B cell (primary cell): ENCODE data around the gene FYB2. TPM values are rescaled to one million over a fixed set of nuclear protein-coding genes. Genes with fewer than 3 reads are reported as not detected.

Source experiments
- ATAC-seq: fragments of 200-7000 bp; cut with Tn5 transposase; one replicate; pipeline ENCODE4 v1.10.0; 2021; ENCODE audit warnings: low read depth, mild to moderate bottlenecking, moderate number of reproducible peaks, moderate library complexity
- CTCF ChIA-PET: fragments of 350-600 bp; sonication (Branson Sonifier 250); formaldehyde crosslinking; loops from one replicate; lab custom pipeline; 2021; ENCODE audit warnings: antibody characterized with exemption, inconsistent platforms; lab: Charles Lee
- POLR2A ChIA-PET: fragments of 350-600 bp; sonication (Branson Sonifier 250); formaldehyde crosslinking; loops from one replicate; lab custom pipeline; 2021; ENCODE audit warnings: antibody characterized with exemption; lab: Charles Lee
- DNase-seq: peaks from one replicate; pipeline ENCODE4 v3.0.0; 2013
- H2AFZ ChIP-seq: 2 replicates; pipeline ENCODE4 v1.6.1; 2012; ENCODE audit warnings: mild to moderate bottlenecking, low read depth, low read length; ENCODE audit not compliant: insufficient read depth, poor library complexity, severe bottlenecking
- H3K27ac ChIP-seq, 2 donors: 1 replicate in 1 of 2; 2 replicates in 1 of 2; pipeline ENCODE4 v1.5.1; 2012 to 2013; ENCODE audit warnings: low read length in 2 of 2, mild to moderate bottlenecking in 2 of 2, moderate library complexity in 1 of 2
- H3K27me3 ChIP-seq, 4 experiments: fragments of 200-600 bp in 1 of 4; sonication (generic) in 1 of 4; replicated peaks in 1 of 4; 1 replicate in 2 of 4; 2 replicates in 2 of 4; pipeline versions ENCODE4 v1.6.1 to v1.7.0; 2013 to 2016; ENCODE audit warnings: low read length in 3 of 4, mild to moderate bottlenecking in 2 of 4, mixed read lengths in 1 of 4, moderate library complexity in 1 of 4; ENCODE audit not compliant: insufficient read depth in 4 of 4, control insufficient read depth in 3 of 4; ENCODE audit errors: control extremely low read depth in 1 of 4
- H3K36me3 ChIP-seq, 2 experiments: replicated peaks in 1 of 2; 1 replicate in 1 of 2; 2 replicates in 1 of 2; pipeline versions ENCODE4 v1.6.1 to v1.7.1; 2013; ENCODE audit warnings: low read length in 1 of 2; ENCODE audit not compliant: insufficient read depth in 2 of 2, control insufficient read depth in 1 of 2; ENCODE audit errors: control extremely low read depth in 1 of 2, extremely low read depth in 1 of 2
- H3K4me1 ChIP-seq, 2 donors: fragments of 200-600 bp in 1 of 2; sonication (generic) in 1 of 2; 1 replicate in 1 of 2; 2 replicates in 1 of 2; pipeline versions ENCODE4 v1.5.1 to v1.6.1; 2013 to 2017; ENCODE audit warnings: low read length in 2 of 2; ENCODE audit not compliant: control insufficient read depth in 2 of 2, insufficient read depth in 2 of 2
- H3K4me2 ChIP-seq: replicated peaks from 2 replicates; pipeline ENCODE3; 2012; ENCODE audit warnings: mild to moderate bottlenecking, low read depth, low read length; ENCODE audit not compliant: poor library complexity, severe bottlenecking
- H3K4me3 ChIP-seq, 5 experiments: fragments of 200-600 bp in 1 of 5; sonication (generic) in 1 of 5; 1 replicate in 3 of 5; 2 replicates in 2 of 5; pipeline versions ENCODE4 v1.5.1 to v1.7.0; 2011 to 2016; ENCODE audit warnings: low read length in 4 of 5, mild to moderate bottlenecking in 4 of 5, low read depth in 2 of 5, control low read depth in 1 of 5, moderate library complexity in 1 of 5; ENCODE audit not compliant: insufficient read depth in 1 of 5; ENCODE audit errors: control extremely low read depth in 1 of 5, extremely low read depth in 1 of 5
- H3K79me2 ChIP-seq: fragments of 200-600 bp; sonication (generic); one replicate; pipeline ENCODE4 v1.6.0; 2016; ENCODE audit warnings: low read length; ENCODE audit not compliant: control insufficient read depth, insufficient read depth
- H3K9ac ChIP-seq: fragments of 200-600 bp; sonication (generic); 2 replicates; pipeline ENCODE4 v1.6.1; 2017; ENCODE audit warnings: mild to moderate bottlenecking, low read length, moderate library complexity
- H3K9me3 ChIP-seq, 3 donors: one replicate each; pipeline versions ENCODE4 v1.6.1 to v1.7.1; 2013; ENCODE audit warnings: low read length in 2 of 3; ENCODE audit not compliant: control insufficient read depth in 2 of 3, insufficient read depth in 1 of 3; ENCODE audit errors: control extremely low read depth in 1 of 3
- H4K20me1 ChIP-seq: 2 replicates; pipeline ENCODE4 v1.6.0; 2012; ENCODE audit warnings: mild to moderate bottlenecking, low read length; ENCODE audit not compliant: insufficient read depth, control insufficient read depth, poor library complexity, severe bottlenecking
- H3K27ac Mint-ChIP-seq: one replicate; pipeline ENCODE4 v1.8.0; 2021; ENCODE audit warnings: mixed read lengths
- H3K27me3 Mint-ChIP-seq: one replicate; pipeline ENCODE4 v1.8.0; 2021; ENCODE audit warnings: mixed read lengths
- H3K4me1 Mint-ChIP-seq: one replicate; pipeline ENCODE4 v1.8.0; 2021; ENCODE audit warnings: mixed read lengths
- H3K4me3 Mint-ChIP-seq: one replicate; pipeline ENCODE4 v1.8.0; 2021; ENCODE audit warnings: mixed read lengths
- H3K9me3 Mint-ChIP-seq: one replicate; pipeline ENCODE4 v1.8.0; 2022; ENCODE audit warnings: mixed read lengths; ENCODE audit not compliant: insufficient read depth
- EZH2 ChIP-seq: IDR thresholded peaks from 2 replicates; pipeline ENCODE4 v1.6.1; 2012; ENCODE audit warnings: borderline replicate concordance, low read depth, mild to moderate bottlenecking, moderate library complexity, low read length; ENCODE audit not compliant: insufficient read depth, poor library complexity, severe bottlenecking
- WGBS: methylation state at CpG from one replicate; pipeline ENCODE4 v1.1.5; 2013; ENCODE audit warnings: missing lambda C conversion rate; ENCODE audit not compliant: insufficient coverage; 5-methylcytosine and 5-hydroxymethylcytosine counted together
- intact Hi-C: fragments of 100-400 bp; cut with micrococcal nuclease; formaldehyde crosslinking; loops from one replicate; pipeline ENCODE4 v1.10.0; 2022
- polyA plus RNA-seq: library from polyadenylated mRNA; depleted of rRNA; stranded (reverse); fragments of >200 nt; gene quantifications from 2 replicates; pipeline ENCODE4 v1.2.3, GENCODE V29; 2012
- total RNA-seq, 2 donors: library from RNA; stranded (reverse); fragments of 120-200 nt in 1 of 2; gene quantifications; 1 replicate in 1 of 2; 2 replicates in 1 of 2; pipeline versions ENCODE4 v1.2.3 to v1.2.4, GENCODE V29; 2013 to 2022
- TF ChIP-seq, protein P1 (sequence below): fragments of 200-600 bp; IDR thresholded peaks from one replicate; pipeline ENCODE4 v1.8.0; 2022; ENCODE audit warnings: antibody characterized with exemption, mild to moderate bottlenecking

The FYB2 gene
- total and polyA plus RNA-seq, 2 donors (not counting 1 experiment from before 2014, with no cell fraction given) = not detected

DNA sequence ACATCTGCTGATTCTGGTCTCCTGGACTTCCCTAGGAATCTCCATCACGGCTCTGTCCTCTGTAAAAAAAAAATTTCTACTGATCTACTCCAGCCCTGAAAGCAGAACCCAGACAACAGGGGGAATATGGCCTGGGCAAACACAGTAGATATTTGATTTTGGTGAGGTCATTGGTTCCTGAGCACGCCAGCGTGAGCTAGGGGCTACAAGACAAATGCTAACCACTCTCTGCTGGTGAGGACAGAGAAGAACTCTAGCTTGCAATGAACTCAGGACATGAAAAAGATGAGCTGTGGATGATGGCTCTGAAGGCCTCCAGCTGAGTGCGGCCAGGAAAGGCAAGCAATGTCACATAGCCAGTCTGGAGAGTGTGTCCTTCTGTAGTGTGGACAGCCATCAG, 17.2 kb upstream of the FYB2 start:
- Histone ChIP-seq H2AFZ (no peak overlapping the region), H3K36me3 (no peaks in the 10 kb centered on the region), H4K20me1 (no peaks in the 10 kb centered on the region), H3K4me3 (no peak overlapping the region), H3K79me2 (no peaks in the 10 kb centered on the region), H3K27ac (no peak overlapping the region), H3K9ac (no peak overlapping the region), H3K4me1 (no peaks in the 10 kb centered on the region), H3K4me2 (no peak overlapping the region), H3K9me3 (peaks cover 0 to 3% (median 0%) of the 10 kb centered on the region in 3 donors), H3K27me3 (peaks cover 0 to 13% (median 0%) of the 10 kb centered on the region in 4 experiments)
- TF ChIP-seq EZH2 = no peak
- TF ChIP-seq, protein P1, sequence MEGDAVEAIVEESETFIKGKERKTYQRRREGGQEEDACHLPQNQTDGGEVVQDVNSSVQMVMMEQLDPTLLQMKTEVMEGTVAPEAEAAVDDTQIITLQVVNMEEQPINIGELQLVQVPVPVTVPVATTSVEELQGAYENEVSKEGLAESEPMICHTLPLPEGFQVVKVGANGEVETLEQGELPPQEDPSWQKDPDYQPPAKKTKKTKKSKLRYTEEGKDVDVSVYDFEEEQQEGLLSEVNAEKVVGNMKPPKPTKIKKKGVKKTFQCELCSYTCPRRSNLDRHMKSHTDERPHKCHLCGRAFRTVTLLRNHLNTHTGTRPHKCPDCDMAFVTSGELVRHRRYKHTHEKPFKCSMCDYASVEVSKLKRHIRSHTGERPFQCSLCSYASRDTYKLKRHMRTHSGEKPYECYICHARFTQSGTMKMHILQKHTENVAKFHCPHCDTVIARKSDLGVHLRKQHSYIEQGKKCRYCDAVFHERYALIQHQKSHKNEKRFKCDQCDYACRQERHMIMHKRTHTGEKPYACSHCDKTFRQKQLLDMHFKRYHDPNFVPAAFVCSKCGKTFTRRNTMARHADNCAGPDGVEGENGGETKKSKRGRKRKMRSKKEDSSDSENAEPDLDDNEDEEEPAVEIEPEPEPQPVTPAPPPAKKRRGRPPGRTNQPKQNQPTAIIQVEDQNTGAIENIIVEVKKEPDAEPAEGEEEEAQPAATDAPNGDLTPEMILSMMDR = no peak
- Mint-ChIP-seq H3K27me3 (peaks cover 17% of the 10 kb centered on the region), H3K4me1 (peaks cover 2% of the 10 kb centered on the region), H3K9me3 (no peaks in the 10 kb centered on the region), H3K4me3 (no peak overlapping the region), H3K27ac (no peak overlapping the region)
- ChIA-PET POLR2A (no interaction called here), CTCF (interaction anchor here (0.8 kb wide), 1 partner anchor 10 kb away, joined by 4 read pairs; no protein-coding TSS in a partner anchor)
- DNase-seq (no peak), ATAC-seq (no peak)
- intact Hi-C loops = no loop called here
- WGBS = 100% methylated on average over 3 of the region's 4 CpGs

DNA sequence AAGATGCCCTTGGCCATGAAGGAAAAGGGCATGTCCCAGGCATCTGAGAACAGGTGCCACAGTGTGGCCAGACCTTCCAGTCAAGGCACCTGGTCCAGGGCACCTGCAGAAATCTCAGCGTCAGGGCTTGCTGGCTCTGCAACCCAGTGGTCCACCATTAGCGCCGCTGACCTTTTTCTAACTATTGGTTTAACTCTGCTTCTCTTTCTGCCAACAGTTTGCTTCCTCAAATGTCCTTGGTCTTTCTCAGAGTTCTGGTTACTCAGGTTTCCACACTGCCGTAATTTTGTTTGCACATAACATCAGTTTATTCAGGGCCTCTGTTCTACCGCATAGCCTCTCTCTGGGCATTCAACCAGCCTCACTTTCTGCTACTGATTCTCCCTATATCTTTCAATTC, 16.5 kb upstream of the FYB2 start:
- no peak overlapping the region for H3K4me3 Mint-ChIP-seq
- ATAC-seq (no peak), DNase-seq (no peak)
- no peak overlapping the region for H3K9ac ChIP-seq
- H3K36me3 ChIP-seq = no peaks in the 10 kb centered on the region
- H3K79me2 ChIP-seq = no peaks in the 10 kb centered on the region
- no peak overlapping the region for H2AFZ ChIP-seq
- peaks cover 0 to 13% (median 0%) of the 10 kb centered on the region in 4 experiments for H3K27me3 ChIP-seq
- no peak for TF ChIP-seq EZH2
- TF ChIP-seq, protein P1 = no peak
- no peaks in the 10 kb centered on the region for H4K20me1 ChIP-seq
- intact Hi-C loops = no loop called here
- peaks cover 17% of the 10 kb centered on the region for H3K27me3 Mint-ChIP-seq
- POLR2A ChIA-PET = no interaction called here
- H3K9me3 Mint-ChIP-seq = no peaks in the 10 kb centered on the region
- no peak overlapping the region for H3K27ac Mint-ChIP-seq
- WGBS = 95% methylated on average over 5 of the region's 5 CpGs
- H3K4me3 ChIP-seq = no peak overlapping the region
- peaks cover 0 to 3% (median 0%) of the 10 kb centered on the region in 3 donors for H3K9me3 ChIP-seq
- no peaks in the 10 kb centered on the region for H3K4me1 ChIP-seq
- H3K27ac ChIP-seq = no peak overlapping the region
- CTCF ChIA-PET = interaction anchor here (4.7 kb wide), 1 partner anchor 14 kb away, joined by 36 read pairs; the partner anchor contains the start of gene FYB2
- H3K4me1 Mint-ChIP-seq = peaks cover 2% of the 10 kb centered on the region
- no peak overlapping the region for H3K4me2 ChIP-seq
